Activated naive CD4-positive, alpha-beta T cell treated with anti-CD3 and anti-CD28 coated beads, Interleukin-2, amount 50 U/mL, for 24 hours (primary cell): ENCODE measurements around the gene SMOC1.

Source experiments
- H3K27ac Mint-ChIP-seq: one replicate; pipeline ENCODE4 v1.8.0; 2021; ENCODE audit warnings: mild to moderate bottlenecking, mixed read lengths
- H3K27me3 Mint-ChIP-seq: one replicate; pipeline ENCODE4 v1.8.0; 2021; ENCODE audit warnings: mixed read lengths
- H3K36me3 Mint-ChIP-seq: one replicate; pipeline ENCODE4 v1.8.0; 2021; ENCODE audit warnings: mixed read lengths
- H3K4me1 Mint-ChIP-seq: one replicate; pipeline ENCODE4 v1.8.0; 2021; ENCODE audit warnings: mixed read lengths
- H3K4me3 Mint-ChIP-seq: one replicate; pipeline ENCODE4 v1.8.0; 2021; ENCODE audit warnings: mild to moderate bottlenecking, mixed read lengths
- H3K9me3 Mint-ChIP-seq: one replicate; pipeline ENCODE4 v1.8.0; 2021; ENCODE audit warnings: mixed read lengths

The SMOC1 gene

DNA sequence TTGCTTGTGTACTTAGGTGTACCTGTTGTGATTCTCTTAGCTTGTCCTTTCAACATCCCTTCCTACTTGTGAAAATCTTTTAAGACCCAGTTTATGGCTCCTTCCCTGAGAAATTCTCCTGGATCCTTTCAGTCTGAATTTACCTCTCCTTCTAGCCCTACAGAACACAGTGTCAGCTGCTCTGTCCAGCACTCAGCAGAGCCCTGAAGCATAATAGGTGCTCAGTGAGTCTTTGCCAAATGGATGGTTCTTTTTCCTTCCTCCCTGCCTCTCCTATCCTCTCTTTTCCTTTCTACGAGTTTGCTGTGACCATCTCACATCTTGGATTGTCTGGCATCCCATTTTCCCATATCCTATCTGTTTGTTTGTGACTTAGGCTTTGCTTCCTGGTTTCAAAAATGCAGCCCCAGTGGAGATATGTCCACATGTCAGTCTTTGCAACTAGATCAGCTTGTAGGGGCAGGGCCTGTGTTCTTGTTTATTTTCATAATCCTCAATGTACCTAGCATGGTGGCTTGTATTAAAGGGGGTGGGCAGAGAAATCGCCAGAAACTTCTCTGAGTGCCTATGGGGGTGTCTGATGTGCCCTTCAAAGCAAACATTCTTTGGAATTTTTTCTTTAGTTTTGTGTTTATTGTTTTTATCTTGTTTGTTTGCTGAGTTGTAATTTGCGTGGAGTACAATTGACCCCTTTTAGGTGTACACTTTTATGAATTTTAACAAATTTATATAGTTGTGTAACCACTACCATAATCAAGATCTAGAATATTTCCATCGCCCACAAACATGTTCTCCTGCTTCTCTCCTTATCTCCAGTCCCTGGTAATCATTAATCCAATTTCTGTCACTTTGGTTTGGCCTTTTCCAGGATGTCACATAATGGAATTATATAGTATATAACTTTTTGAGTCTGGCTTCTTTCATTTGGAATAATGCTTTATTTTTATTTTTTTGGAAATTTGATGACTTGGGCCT lies 62.8 kb downstream of the SMOC1 start:
- Mint-ChIP-seq H3K27me3 (peaks cover 26% of the 10 kb centered on the region), H3K36me3 (no peaks in the 10 kb centered on the region), H3K9me3 (peaks cover 9% of the 10 kb centered on the region), H3K27ac (no peak overlapping the region), H3K4me3 (no peak overlapping the region), H3K4me1 (no peaks in the 10 kb centered on the region)

- peaks cover 17% of the 10 kb centered on the region for H3K9me3 Mint-ChIP-seq
Observed at GRCh38 chr14:69943084-69943780, 64.0 kb downstream of the SMOC1 start.

GRCh38 chr14:69945347-69945746 lies 66.1 kb downstream of the SMOC1 start:
- H3K4me1 Mint-ChIP-seq = no peaks in the 10 kb centered on the region
- H3K27me3 Mint-ChIP-seq = peaks cover 20% of the 10 kb centered on the region
- no peak overlapping the region for H3K27ac Mint-ChIP-seq
- H3K36me3 Mint-ChIP-seq = no peaks in the 10 kb centered on the region
- no peak overlapping the region for H3K4me3 Mint-ChIP-seq
- peaks cover 17% of the 10 kb centered on the region for H3K9me3 Mint-ChIP-seq

More at GRCh38 chr14:69943084-69943780, 64.0 kb downstream of the SMOC1 start:
- H3K36me3 Mint-ChIP-seq = no peaks in the 10 kb centered on the region
- H3K27ac Mint-ChIP-seq = no peak overlapping the region
- no peak overlapping the region for H3K4me3 Mint-ChIP-seq
- H3K27me3 Mint-ChIP-seq = peaks cover 19% of the 10 kb centered on the region
- H3K4me1 Mint-ChIP-seq = no peaks in the 10 kb centered on the region

DNA sequence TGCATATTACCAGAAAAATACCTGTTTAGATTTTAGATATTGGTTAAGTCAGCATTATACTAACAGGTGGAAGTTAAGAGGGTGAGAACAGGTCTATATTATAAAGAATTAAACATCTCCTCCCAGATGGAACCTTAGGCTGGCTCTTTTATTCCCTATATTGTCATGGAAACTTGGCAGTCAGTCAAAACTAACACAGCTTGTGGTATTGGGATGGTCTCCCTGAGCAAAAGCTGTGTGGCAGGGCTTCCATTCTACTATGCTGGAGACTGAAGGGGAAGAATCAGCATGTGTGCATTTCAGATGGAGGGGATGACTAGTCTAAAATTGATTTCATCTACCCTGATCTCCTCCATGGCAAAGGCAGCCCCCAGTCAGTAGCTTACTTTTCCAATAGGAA lies 66.7 kb downstream of the SMOC1 start:
- peaks cover 20% of the 10 kb centered on the region for H3K27me3 Mint-ChIP-seq

DNA sequence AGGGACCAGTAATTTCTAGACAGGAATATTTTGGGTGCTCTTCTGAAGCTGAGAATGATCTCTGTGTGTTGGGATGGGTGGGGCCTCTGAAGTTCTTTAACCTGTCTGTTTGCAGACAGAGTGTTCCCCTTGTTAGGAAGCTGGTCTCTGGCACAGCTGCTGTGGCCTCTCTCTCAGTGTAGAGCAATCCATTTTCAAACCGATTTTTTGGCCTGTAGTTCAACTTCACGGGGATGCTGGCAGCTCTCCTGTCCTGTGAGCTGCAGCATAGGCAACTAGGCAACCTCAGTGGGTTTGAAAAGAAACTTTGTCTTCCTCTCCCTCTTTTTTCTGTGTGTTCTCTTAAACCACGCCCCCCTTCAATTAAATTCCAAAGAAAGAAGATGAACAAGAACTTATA lies 69.1 kb downstream of the SMOC1 start:
- Mint-ChIP-seq H3K9me3 (peaks cover 17% of the 10 kb centered on the region), H3K4me1 (no peaks in the 10 kb centered on the region), H3K27ac (no peak overlapping the region), H3K36me3 (no peaks in the 10 kb centered on the region), H3K27me3 (peaks cover 18% of the 10 kb centered on the region), H3K4me3 (no peak overlapping the region)

More for the DNA sequence above, 66.7 kb downstream of the SMOC1 start:
- H3K4me3 Mint-ChIP-seq = no peak overlapping the region
- H3K9me3 Mint-ChIP-seq = peaks cover 17% of the 10 kb centered on the region
- H3K36me3 Mint-ChIP-seq = no peaks in the 10 kb centered on the region
- H3K27ac Mint-ChIP-seq = no peak overlapping the region
- H3K4me1 Mint-ChIP-seq = no peaks in the 10 kb centered on the region

GRCh38 chr14:69951263-69951662 lies 72.0 kb downstream of the SMOC1 start:
- Mint-ChIP-seq H3K9me3 (peaks cover 11% of the 10 kb centered on the region), H3K36me3 (no peaks in the 10 kb centered on the region), H3K27ac (no peak overlapping the region), H3K27me3 (peaks cover 15% of the 10 kb centered on the region), H3K4me1 (no peaks in the 10 kb centered on the region), H3K4me3 (no peak overlapping the region)

DNA sequence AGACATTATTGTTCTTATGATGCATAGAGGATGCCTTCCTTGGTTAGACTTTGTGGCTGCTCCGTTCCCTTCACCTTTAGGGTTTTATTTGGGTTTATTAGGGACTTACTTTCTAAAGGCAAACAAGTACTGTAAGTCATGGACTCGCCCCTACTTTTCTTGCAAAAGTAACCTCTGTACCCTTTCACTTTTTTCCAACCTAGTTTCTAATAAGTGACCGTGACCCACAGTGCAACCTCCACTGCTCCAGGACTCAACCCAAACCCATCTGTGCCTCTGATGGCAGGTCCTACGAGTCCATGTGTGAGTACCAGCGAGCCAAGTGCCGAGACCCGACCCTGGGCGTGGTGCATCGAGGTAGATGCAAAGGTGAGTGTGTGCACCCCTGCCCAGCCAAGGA lies 72.7 kb downstream of the SMOC1 start:
- Mint-ChIP-seq H3K9me3 (peaks cover 9% of the 10 kb centered on the region), H3K27ac (no peak overlapping the region), H3K36me3 (no peaks in the 10 kb centered on the region), H3K4me1 (no peaks in the 10 kb centered on the region), H3K4me3 (no peak overlapping the region), H3K27me3 (peaks cover 17% of the 10 kb centered on the region)

DNA sequence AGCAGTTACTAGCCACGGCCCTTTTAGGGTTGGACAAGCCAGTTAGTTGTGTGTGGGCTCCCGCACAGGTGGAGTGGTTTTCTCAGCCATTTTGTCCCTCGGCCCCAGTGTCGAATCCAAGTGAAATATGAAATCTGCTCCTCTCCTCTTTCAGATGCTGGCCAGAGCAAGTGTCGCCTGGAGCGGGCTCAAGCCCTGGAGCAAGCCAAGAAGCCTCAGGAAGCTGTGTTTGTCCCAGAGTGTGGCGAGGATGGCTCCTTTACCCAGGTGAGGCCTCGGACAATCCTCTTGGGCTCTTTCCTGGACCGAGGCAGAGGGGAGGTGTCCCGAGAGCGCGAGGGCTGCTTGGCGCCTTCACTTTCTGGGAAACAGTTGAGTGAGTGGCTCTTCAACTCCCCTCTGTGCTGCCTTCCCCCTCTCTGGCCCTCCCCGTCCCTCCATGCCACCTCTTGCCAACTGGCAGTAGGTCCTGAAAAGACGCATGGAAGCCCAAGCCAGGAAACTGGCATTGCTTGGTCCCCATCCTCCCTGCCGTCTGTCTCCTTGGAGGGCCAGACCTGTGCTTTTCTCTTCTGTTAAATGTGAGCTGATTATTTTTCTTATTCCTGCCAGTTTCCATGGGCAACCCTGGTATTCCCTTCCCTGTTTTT lies 74.2 kb downstream of the SMOC1 start:
- Mint-ChIP-seq H3K9me3 (no peaks in the 10 kb centered on the region), H3K27ac (no peak overlapping the region), H3K36me3 (no peaks in the 10 kb centered on the region), H3K27me3 (peaks cover 15% of the 10 kb centered on the region), H3K4me3 (no peak overlapping the region), H3K4me1 (no peaks in the 10 kb centered on the region)

- Mint-ChIP-seq H3K4me3 (no peak overlapping the region), H3K27ac (no peak overlapping the region), H3K36me3 (no peaks in the 10 kb centered on the region), H3K4me1 (no peaks in the 10 kb centered on the region), H3K9me3 (no peaks in the 10 kb centered on the region), H3K27me3 (peaks cover 13% of the 10 kb centered on the region)
Observed at GRCh38 chr14:69955855-69956845, 76.9 kb downstream of the SMOC1 start.

GRCh38 chr14:69956970-69957369 lies 77.8 kb downstream of the SMOC1 start:
- H3K4me1 Mint-ChIP-seq = no peaks in the 10 kb centered on the region
- no peak overlapping the region for H3K27ac Mint-ChIP-seq
- H3K4me3 Mint-ChIP-seq = no peak overlapping the region
- H3K36me3 Mint-ChIP-seq = no peaks in the 10 kb centered on the region
- H3K9me3 Mint-ChIP-seq = no peaks in the 10 kb centered on the region
- peaks cover 13% of the 10 kb centered on the region for H3K27me3 Mint-ChIP-seq

DNA sequence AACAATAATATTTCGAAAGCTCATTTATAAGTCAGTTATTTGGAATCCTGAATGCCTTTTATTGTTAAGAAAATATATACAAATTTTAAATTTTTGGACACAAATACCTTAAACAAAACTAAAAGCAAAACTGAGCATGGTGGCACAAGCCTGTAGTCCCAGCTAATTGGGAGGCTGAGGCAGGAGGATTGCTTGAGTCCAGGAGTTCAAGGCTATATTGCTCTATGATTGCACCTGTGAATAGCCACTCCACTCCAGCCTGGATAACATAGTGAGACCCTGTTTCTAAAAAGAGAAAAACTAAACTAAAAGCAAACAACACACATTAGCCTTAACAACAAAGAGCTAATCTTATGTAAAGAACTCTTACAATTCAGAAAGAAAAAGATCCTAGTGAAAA lies 78.8 kb downstream of the SMOC1 start:
- H3K27me3 Mint-ChIP-seq = peaks cover 11% of the 10 kb centered on the region
- no peaks in the 10 kb centered on the region for H3K9me3 Mint-ChIP-seq
- H3K27ac Mint-ChIP-seq = no peak overlapping the region
- H3K4me1 Mint-ChIP-seq = no peaks in the 10 kb centered on the region
- no peak overlapping the region for H3K4me3 Mint-ChIP-seq
- H3K36me3 Mint-ChIP-seq = no peaks in the 10 kb centered on the region

GRCh38 chr14:69959136-69959535 lies 79.9 kb downstream of the SMOC1 start:
- H3K27ac Mint-ChIP-seq = no peak overlapping the region
- no peak overlapping the region for H3K4me3 Mint-ChIP-seq
- H3K27me3 Mint-ChIP-seq = peaks cover 9% of the 10 kb centered on the region
- no peaks in the 10 kb centered on the region for H3K4me1 Mint-ChIP-seq
- no peaks in the 10 kb centered on the region for H3K36me3 Mint-ChIP-seq
- no peaks in the 10 kb centered on the region for H3K9me3 Mint-ChIP-seq

DNA sequence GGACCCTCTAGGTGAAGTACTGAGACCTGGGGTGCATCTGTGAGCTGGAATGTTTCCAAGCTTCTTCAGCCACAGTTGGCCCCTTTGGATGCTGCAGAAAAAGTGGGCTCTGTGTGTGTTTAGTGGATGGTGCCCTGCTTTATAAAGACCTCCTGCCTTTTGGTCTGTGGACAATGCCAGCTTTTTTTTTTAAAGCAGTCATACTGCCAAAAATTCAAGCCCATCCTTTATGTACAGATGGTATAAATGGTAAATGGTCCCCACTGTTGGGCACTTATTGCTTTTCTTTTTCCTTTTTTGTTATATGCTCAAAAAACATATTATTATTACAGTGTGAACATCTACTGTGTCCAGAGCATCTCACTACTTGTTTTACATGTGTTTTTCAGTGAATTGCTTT lies 81.1 kb downstream of the SMOC1 start:
- Mint-ChIP-seq H3K27ac (no peak overlapping the region), H3K36me3 (no peaks in the 10 kb centered on the region), H3K9me3 (no peaks in the 10 kb centered on the region), H3K4me3 (no peak overlapping the region), H3K27me3 (peaks cover 7% of the 10 kb centered on the region), H3K4me1 (no peaks in the 10 kb centered on the region)

DNA sequence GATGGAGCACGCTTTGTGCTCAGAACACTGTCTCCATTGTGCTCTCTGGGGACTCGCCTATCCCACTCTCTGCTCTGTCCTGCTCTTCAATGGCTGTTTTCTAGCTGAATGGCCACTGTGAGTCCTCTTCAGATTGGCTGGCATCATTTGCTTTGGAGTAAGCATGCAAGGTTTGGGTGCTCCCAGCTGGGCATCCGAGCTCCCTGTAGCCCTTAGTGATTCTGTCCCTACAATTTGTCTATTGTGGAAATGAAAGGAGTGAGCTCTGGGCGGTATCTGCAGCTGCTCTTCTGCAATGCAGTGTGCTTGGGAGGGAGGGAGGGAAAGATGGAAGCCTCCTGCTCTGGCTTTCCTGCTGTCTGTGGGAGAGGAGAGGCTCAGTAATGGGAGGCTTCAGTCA lies 84.8 kb downstream of the SMOC1 start:
- no peaks in the 10 kb centered on the region for H3K4me1 Mint-ChIP-seq
- H3K27me3 Mint-ChIP-seq = peaks cover 6% of the 10 kb centered on the region
- no peak overlapping the region for H3K4me3 Mint-ChIP-seq
- H3K9me3 Mint-ChIP-seq = no peaks in the 10 kb centered on the region
- H3K27ac Mint-ChIP-seq = no peak overlapping the region
- H3K36me3 Mint-ChIP-seq = no peaks in the 10 kb centered on the region

DNA sequence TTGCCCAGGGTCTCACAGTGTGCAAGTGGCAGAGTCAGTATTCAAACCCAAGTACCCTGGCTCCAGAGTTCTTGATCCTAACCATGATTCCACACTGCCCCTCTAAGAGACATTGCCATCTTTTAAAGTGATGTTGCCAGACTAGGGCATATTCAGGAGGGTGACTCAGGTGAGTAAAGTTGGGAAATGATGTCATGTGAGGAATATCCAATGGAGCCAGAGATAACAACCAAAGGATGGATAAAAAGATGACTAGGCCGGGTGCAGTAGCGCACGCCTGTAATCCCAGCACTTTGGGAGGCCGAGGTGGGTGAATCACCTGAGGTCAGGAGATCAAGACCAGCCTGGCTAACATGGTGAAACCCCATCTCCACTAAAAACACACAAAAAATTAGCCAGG lies 85.6 kb downstream of the SMOC1 start:
- H3K9me3 Mint-ChIP-seq = no peaks in the 10 kb centered on the region
- no peak overlapping the region for H3K4me3 Mint-ChIP-seq
- no peaks in the 10 kb centered on the region for H3K4me1 Mint-ChIP-seq
- H3K27me3 Mint-ChIP-seq = peaks cover 4% of the 10 kb centered on the region
- no peaks in the 10 kb centered on the region for H3K36me3 Mint-ChIP-seq
- H3K27ac Mint-ChIP-seq = no peak overlapping the region
